ENCODE results near the gene UGGT1. TPM values are rescaled to one million over a fixed set of nuclear protein-coding genes. Genes with fewer than 3 reads are reported as not detected.

UGGT1 gene
- total and polyA plus RNA-seq, 4 donors: 6.7 to 74.7 (median 32.4) TPM

DNA sequence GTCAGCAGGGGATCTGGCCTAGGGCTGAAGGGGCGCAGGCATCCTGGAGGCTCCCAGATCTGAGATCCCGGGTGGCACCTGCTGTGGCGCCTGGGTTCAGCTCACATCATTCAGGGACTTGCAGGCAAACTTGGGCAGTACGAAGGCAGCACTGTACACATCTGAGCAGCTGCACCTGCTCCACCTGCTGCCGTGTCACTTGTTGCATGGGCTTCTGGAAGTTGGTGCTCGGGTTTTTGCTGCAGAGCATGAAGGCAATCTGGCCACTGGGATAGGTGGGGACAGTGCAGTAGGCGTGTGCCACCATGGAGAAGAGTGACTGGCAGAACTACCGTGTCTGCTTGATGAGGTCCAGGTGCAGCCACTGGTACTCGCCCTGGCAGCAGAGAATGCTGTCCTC lies 48.6 kb downstream of the UGGT1 start:
- Histone ChIP-seq H3K27me3 (ENCODE audit: control insufficient read depth in 4 of 4, insufficient read depth in 4 of 4, low read length in 3 of 4) (no peaks in the 10 kb centered on the region), H3K4me3 (ENCODE audit: low read depth in 1 of 3, low read length in 3 of 3) (no peak overlapping the region), H3K9ac (ENCODE audit: low read depth in 1 of 2, low read length in 2 of 2) (no peak overlapping the region), H3K9me3 (ENCODE audit: control insufficient read depth in 4 of 4, low read length in 3 of 4) (no peaks in the 10 kb centered on the region), H3K36me3 (ENCODE audit: control insufficient read depth in 4 of 4, insufficient read depth in 3 of 4, low read depth in 1 of 4, low read length in 3 of 4) (peaks cover 7 to 63% (median 52%) of the 10 kb centered on the region in 4 donors), H3K27ac (ENCODE audit: low read depth in 1 of 2, low read length in 2 of 2) (no peak overlapping the region), H3K4me1 (ENCODE audit: control insufficient read depth in 4 of 4, insufficient read depth in 4 of 4, low read length in 3 of 4) (no peaks in the 10 kb centered on the region)
- TF ChIP-seq, protein P1, sequence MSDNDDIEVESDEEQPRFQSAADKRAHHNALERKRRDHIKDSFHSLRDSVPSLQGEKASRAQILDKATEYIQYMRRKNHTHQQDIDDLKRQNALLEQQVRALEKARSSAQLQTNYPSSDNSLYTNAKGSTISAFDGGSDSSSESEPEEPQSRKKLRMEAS (IDR thresholded peaks at IDR 0.05): no peak
- TF ChIP-seq, protein P2, sequence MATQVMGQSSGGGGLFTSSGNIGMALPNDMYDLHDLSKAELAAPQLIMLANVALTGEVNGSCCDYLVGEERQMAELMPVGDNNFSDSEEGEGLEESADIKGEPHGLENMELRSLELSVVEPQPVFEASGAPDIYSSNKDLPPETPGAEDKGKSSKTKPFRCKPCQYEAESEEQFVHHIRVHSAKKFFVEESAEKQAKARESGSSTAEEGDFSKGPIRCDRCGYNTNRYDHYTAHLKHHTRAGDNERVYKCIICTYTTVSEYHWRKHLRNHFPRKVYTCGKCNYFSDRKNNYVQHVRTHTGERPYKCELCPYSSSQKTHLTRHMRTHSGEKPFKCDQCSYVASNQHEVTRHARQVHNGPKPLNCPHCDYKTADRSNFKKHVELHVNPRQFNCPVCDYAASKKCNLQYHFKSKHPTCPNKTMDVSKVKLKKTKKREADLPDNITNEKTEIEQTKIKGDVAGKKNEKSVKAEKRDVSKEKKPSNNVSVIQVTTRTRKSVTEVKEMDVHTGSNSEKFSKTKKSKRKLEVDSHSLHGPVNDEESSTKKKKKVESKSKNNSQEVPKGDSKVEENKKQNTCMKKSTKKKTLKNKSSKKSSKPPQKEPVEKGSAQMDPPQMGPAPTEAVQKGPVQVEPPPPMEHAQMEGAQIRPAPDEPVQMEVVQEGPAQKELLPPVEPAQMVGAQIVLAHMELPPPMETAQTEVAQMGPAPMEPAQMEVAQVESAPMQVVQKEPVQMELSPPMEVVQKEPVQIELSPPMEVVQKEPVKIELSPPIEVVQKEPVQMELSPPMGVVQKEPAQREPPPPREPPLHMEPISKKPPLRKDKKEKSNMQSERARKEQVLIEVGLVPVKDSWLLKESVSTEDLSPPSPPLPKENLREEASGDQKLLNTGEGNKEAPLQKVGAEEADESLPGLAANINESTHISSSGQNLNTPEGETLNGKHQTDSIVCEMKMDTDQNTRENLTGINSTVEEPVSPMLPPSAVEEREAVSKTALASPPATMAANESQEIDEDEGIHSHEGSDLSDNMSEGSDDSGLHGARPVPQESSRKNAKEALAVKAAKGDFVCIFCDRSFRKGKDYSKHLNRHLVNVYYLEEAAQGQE (IDR thresholded peaks at IDR 0.05): no peak
- TF ChIP-seq YY1 (IDR thresholded peaks at IDR 0.05) (no peak), EGR1 (IDR thresholded peaks at IDR 0.05; ENCODE audit: low read depth in 2 of 2) (no peak), RXRA (IDR thresholded peaks at IDR 0.05) (no peak), SP1 (IDR thresholded peaks at IDR 0.05) (no peak), JUND (IDR thresholded peaks at IDR 0.05) (no peak), FOXA2 (IDR thresholded peaks at IDR 0.05) (no peak), HNF4G (IDR thresholded peaks at IDR 0.05) (no peak), NR2F2 (IDR thresholded peaks at IDR 0.05) (no peak), TAF1 (conservative IDR thresholded peaks at IDR 0.05) (no peak), GABPA (IDR thresholded peaks at IDR 0.05 in 1 of 2, conservative IDR thresholded peaks at IDR 0.05 in 1 of 2) (no peak)
- TF ChIP-seq, protein P3, sequence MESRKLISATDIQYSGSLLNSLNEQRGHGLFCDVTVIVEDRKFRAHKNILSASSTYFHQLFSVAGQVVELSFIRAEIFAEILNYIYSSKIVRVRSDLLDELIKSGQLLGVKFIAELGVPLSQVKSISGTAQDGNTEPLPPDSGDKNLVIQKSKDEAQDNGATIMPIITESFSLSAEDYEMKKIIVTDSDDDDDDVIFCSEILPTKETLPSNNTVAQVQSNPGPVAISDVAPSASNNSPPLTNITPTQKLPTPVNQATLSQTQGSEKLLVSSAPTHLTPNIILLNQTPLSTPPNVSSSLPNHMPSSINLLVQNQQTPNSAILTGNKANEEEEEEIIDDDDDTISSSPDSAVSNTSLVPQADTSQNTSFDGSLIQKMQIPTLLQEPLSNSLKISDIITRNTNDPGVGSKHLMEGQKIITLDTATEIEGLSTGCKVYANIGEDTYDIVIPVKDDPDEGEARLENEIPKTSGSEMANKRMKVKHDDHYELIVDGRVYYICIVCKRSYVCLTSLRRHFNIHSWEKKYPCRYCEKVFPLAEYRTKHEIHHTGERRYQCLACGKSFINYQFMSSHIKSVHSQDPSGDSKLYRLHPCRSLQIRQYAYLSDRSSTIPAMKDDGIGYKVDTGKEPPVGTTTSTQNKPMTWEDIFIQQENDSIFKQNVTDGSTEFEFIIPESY (IDR thresholded peaks at IDR 0.05): no peak
- TF ChIP-seq, protein P4, sequence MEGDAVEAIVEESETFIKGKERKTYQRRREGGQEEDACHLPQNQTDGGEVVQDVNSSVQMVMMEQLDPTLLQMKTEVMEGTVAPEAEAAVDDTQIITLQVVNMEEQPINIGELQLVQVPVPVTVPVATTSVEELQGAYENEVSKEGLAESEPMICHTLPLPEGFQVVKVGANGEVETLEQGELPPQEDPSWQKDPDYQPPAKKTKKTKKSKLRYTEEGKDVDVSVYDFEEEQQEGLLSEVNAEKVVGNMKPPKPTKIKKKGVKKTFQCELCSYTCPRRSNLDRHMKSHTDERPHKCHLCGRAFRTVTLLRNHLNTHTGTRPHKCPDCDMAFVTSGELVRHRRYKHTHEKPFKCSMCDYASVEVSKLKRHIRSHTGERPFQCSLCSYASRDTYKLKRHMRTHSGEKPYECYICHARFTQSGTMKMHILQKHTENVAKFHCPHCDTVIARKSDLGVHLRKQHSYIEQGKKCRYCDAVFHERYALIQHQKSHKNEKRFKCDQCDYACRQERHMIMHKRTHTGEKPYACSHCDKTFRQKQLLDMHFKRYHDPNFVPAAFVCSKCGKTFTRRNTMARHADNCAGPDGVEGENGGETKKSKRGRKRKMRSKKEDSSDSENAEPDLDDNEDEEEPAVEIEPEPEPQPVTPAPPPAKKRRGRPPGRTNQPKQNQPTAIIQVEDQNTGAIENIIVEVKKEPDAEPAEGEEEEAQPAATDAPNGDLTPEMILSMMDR (IDR thresholded peaks at IDR 0.05; ENCODE audit: low read depth, low read length, missing input control): no peak
- TF ChIP-seq, protein P5, sequence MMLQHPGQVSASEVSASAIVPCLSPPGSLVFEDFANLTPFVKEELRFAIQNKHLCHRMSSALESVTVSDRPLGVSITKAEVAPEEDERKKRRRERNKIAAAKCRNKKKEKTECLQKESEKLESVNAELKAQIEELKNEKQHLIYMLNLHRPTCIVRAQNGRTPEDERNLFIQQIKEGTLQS (IDR thresholded peaks at IDR 0.05): no peak
- 97% methylated on average over 9 of the region's 9 CpGs for WGBS
- no peak for DNase-seq (ENCODE audit: low spot score)

DNA sequence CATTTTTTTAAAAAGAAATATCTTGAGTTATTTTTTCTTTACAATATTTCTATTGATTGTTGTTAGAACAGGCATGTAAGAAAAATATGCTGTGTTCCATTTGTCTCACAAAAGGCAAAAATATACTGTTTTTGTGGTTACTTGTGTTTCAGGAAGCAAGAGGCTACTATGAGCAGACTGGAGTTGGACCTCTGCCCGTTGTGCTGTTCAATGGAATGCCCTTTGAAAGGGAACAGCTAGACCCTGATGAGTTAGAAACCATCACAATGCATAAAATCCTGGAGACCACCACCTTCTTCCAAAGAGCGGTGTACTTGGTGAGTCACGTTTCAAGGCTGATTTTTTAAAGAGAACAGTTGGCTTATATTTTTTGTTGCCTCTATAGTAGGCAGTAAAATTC lies 54.7 kb downstream of the UGGT1 start:
- TF ChIP-seq JUND (IDR thresholded peaks at IDR 0.05) (no peak), TAF1 (conservative IDR thresholded peaks at IDR 0.05) (no peak), HNF4G (IDR thresholded peaks at IDR 0.05) (no peak), GABPA (IDR thresholded peaks at IDR 0.05 in 1 of 2, conservative IDR thresholded peaks at IDR 0.05 in 1 of 2) (no peak), NR2F2 (IDR thresholded peaks at IDR 0.05) (no peak)
- TF ChIP-seq, protein P5 (IDR thresholded peaks at IDR 0.05): no peak
- TF ChIP-seq, protein P3 (IDR thresholded peaks at IDR 0.05): no peak
- no peaks in the 10 kb centered on the region for H3K9me3 ChIP-seq (ENCODE audit: control insufficient read depth in 4 of 4, low read length in 3 of 4)
- no peak overlapping the region for H3K4me3 ChIP-seq (ENCODE audit: low read depth in 1 of 3, low read length in 3 of 3)
- H3K9ac ChIP-seq (ENCODE audit: low read depth in 1 of 2, low read length in 2 of 2): no peak overlapping the region
- H3K4me1 ChIP-seq (ENCODE audit: control insufficient read depth in 4 of 4, insufficient read depth in 4 of 4, low read length in 3 of 4): no peaks in the 10 kb centered on the region
- no peaks in the 10 kb centered on the region for H3K27me3 ChIP-seq (ENCODE audit: control insufficient read depth in 4 of 4, insufficient read depth in 4 of 4, low read length in 3 of 4)
- WGBS: 94% methylated on average over 3 of the region's 3 CpGs
- H3K36me3 ChIP-seq (ENCODE audit: control insufficient read depth in 4 of 4, insufficient read depth in 3 of 4, low read depth in 1 of 4, low read length in 3 of 4): peaks cover 9 to 52% (median 25%) of the 10 kb centered on the region in 4 donors
- H3K27ac ChIP-seq (ENCODE audit: low read depth in 1 of 2, low read length in 2 of 2): no peak overlapping the region
- DNase-seq (ENCODE audit: low spot score): no peak

Data from liver (tissue), 9 donors.